K562 (cell line): ENCODE measurements around the gene ARID4B. TPM values are rescaled to one million over a fixed set of nuclear protein-coding genes. Genes with fewer than 3 reads are reported as not detected.

Experiments
- ATAC-seq: fragments of 200-7000 bp; cut with Tn5 transposase; 3 replicates; pipeline ENCODE4 v1.9.1; 2020; ENCODE audit warnings: moderate library complexity
- BruUV-seq: library from RNA; stranded (reverse); fragments of 400-500 nt; replicated peaks from 2 replicates; lab custom pipeline; 2021; lab: Mats Ljungman, UMichigan
- CTCF ChIA-PET: fragments of 300-600 bp; formaldehyde crosslinking; extraction: SDS; loops from one replicate; lab custom pipeline; 2021; ENCODE audit warnings: low intra/inter-chr PET ratio; lab: Yijun Ruan, JAX
- POLR2A ChIA-PET: fragments of 300-600, 350-650 bp; sonication (Branson Sonifier 250); formaldehyde crosslinking; extraction: SDS; loops from one replicate; lab custom pipeline; 2021; ENCODE audit warnings: antibody characterized with exemption, inconsistent platforms; lab: Yijun Ruan, JAX
- DNase-seq, 4 experiments: peaks; one replicate each; pipeline versions ENCODE4 v3.0.0 to v3.0.0-alpha.2; 2011 to 2018; ENCODE audit warnings: low spot score in 3 of 4, mixed read lengths in 3 of 4; ENCODE audit errors: extremely low read depth in 1 of 4
- FAIRE-seq: peaks from 2 replicates; lab custom pipeline; 2011; peaks lifted over from hg19 to GRCh38; lab: Jason Lieb, UNC
- H2AFZ ChIP-seq: 2 replicates; pipeline ENCODE4 v1.6.0; 2011; ENCODE audit warnings: low read depth, low read length, control low read depth, inconsistent platforms
- H3K27ac ChIP-seq: fragments of 200-600 bp; 3 replicates; pipeline ENCODE4 v1.8.0; 2011; ENCODE audit warnings: low read depth, mild to moderate bottlenecking, control low read depth, inconsistent platforms, low read length, moderate library complexity, mixed read lengths; ENCODE audit errors: extremely low read depth
- H3K27me3 ChIP-seq, 2 experiments: fragments of 300-600 bp in 1 of 2; 2 replicates in 1 of 2; 3 replicates in 1 of 2; pipeline versions ENCODE4 v1.6.0 to v1.8.0; 2011; ENCODE audit warnings: inconsistent platforms in 2 of 2, low read length in 2 of 2, mild to moderate bottlenecking in 1 of 2, mixed read lengths in 1 of 2, moderate library complexity in 1 of 2; ENCODE audit not compliant: control insufficient read depth in 2 of 2, insufficient read depth in 2 of 2
- H3K36me3 ChIP-seq: fragments of 300-600 bp; 3 replicates; pipeline ENCODE4 v1.8.0; 2011; ENCODE audit warnings: mild to moderate bottlenecking, low read length, inconsistent platforms; ENCODE audit not compliant: control insufficient read depth, insufficient read depth
- H3K4me1 ChIP-seq, 2 experiments: fragments of 200-600 bp in 1 of 2; replicated peaks in 1 of 2; 2 replicates in 1 of 2; 3 replicates in 1 of 2; pipeline versions ENCODE4 v1.5.1 to v1.8.0; 2011; ENCODE audit warnings: inconsistent platforms in 2 of 2, low read length in 2 of 2, mild to moderate bottlenecking in 1 of 2, mixed read lengths in 1 of 2, moderate library complexity in 1 of 2; ENCODE audit not compliant: control insufficient read depth in 2 of 2, insufficient read depth in 2 of 2
- H3K4me2 ChIP-seq: 2 replicates; pipeline ENCODE4 v1.6.1; 2011; ENCODE audit warnings: low read length, control low read depth, inconsistent platforms, mixed read lengths; ENCODE audit not compliant: insufficient read depth
- H3K4me3 ChIP-seq: fragments of 200-600 bp; sonication (generic), shearing (Covaris generic); 2 replicates; pipeline ENCODE4 v1.5.1; 2016; ENCODE audit warnings: control low read depth, inconsistent platforms
- H3K79me2 ChIP-seq: fragments of 200-600 bp; 3 replicates; pipeline ENCODE4 v1.8.0; 2011; ENCODE audit warnings: low read length, inconsistent platforms; ENCODE audit not compliant: control insufficient read depth, insufficient read depth
- H3K9ac ChIP-seq, 2 experiments: 2 replicates each; pipeline versions ENCODE4 v1.6.0 to v1.6.1; 2011; ENCODE audit warnings: low read depth in 2 of 2, low read length in 2 of 2, control low read depth in 1 of 2, inconsistent platforms in 1 of 2, mild to moderate bottlenecking in 1 of 2, mixed read lengths in 1 of 2; ENCODE audit not compliant: insufficient read depth in 1 of 2
- H3K9me1 ChIP-seq: one replicate; pipeline ENCODE4 v1.6.0; 2011; ENCODE audit warnings: inconsistent platforms, mild to moderate bottlenecking, low read length, moderate library complexity; ENCODE audit not compliant: control insufficient read depth, insufficient read depth
- H3K9me3 ChIP-seq: replicated peaks from 2 replicates; pipeline ENCODE4 v1.5.1; 2011; ENCODE audit warnings: low read depth, low read length, inconsistent platforms; ENCODE audit not compliant: control insufficient read depth, insufficient read depth
- H4K20me1 ChIP-seq: replicated peaks from 2 replicates; pipeline ENCODE4 v1.6.1; 2011; ENCODE audit warnings: low read length, inconsistent platforms, mixed read lengths; ENCODE audit not compliant: control insufficient read depth, insufficient read depth
- CTCF ChIP-seq, 3 experiments: IDR thresholded peaks in 2 of 3; conservative IDR thresholded peaks in 1 of 3; 2 replicates each; pipeline ENCODE4 v1.5.1; 2011 to 2012; ENCODE audit warnings: low read length in 3 of 3, mild to moderate bottlenecking in 3 of 3, control low read depth in 2 of 3, improper control_type of control experiment in 1 of 3, inconsistent platforms in 1 of 3, low read depth in 1 of 3, mixed read lengths in 1 of 3, moderate library complexity in 1 of 3; ENCODE audit not compliant: insufficient read depth in 2 of 3
- MAX ChIP-seq: sonication (generic); formaldehyde crosslinking; IDR thresholded peaks from 2 replicates; pipeline ENCODE4 v1.9.0; 2022; ENCODE audit warnings: mild to moderate bottlenecking, missing genetic modification reagents
- NBN ChIP-seq: fragments of 450-650 bp; IDR thresholded peaks from 2 replicates; pipeline ENCODE4 v1.6.1; 2016; ENCODE audit warnings: low read depth, mild to moderate bottlenecking
- TSC22D4 ChIP-seq: fragments of 450-650 bp; IDR thresholded peaks from 2 replicates; pipeline ENCODE4 v1.6.1; 2016; ENCODE audit warnings: missing genetic modification characterization, missing biosample characterization, control low read depth
- ZBTB34 ChIP-seq: fragments of 250-450 bp; sonication (Bioruptor Pico); IDR thresholded peaks from 2 replicates; pipeline ENCODE4 v1.8.0; 2021; ENCODE audit warnings: mild to moderate bottlenecking, moderate library complexity
- ZNF354B ChIP-seq: fragments of 250-450 bp; sonication (Bioruptor Pico); IDR thresholded peaks from 2 replicates; pipeline ENCODE4 v1.4.0; 2020
- ZNF785 ChIP-seq: fragments of 250-450 bp; sonication (Bioruptor Pico); IDR thresholded peaks from 2 replicates; pipeline ENCODE4 v1.4.0; 2020; ENCODE audit warnings: mild to moderate bottlenecking
- WGBS: fragments of 100-300 bp; shearing (Covaris generic); methylation state at CpG from one replicate; pipeline ENCODE4 v1.1.6; 2016; ENCODE audit warnings: low coverage, mixed read lengths; ENCODE audit not compliant: insufficient coverage; ENCODE audit errors: missing lambda C conversion rate; 5-methylcytosine and 5-hydroxymethylcytosine counted together
- in situ Hi-C: fragments of 300-500 bp; cut with MboI; formaldehyde crosslinking; loops from 4 replicates; pipeline ENCODE4 v1.15.0; 2018; ENCODE audit warnings: inconsistent platforms, mixed read lengths
- intact Hi-C: fragments of 100-400 bp; cut with micrococcal nuclease; formaldehyde crosslinking; loops from 2 replicates; pipeline ENCODE4 v1.14.2; 2022
- polyA plus RNA-seq, 8 experiments: library from polyadenylated mRNA; depleted of rRNA in 4 of 8; stranded (reverse) in 5 of 8; unstranded in 3 of 8; fragments of >200 nt; fragmentation: Nextera tagmentation in 2 of 8; fragmentation: Illumina TruSeq in 1 of 8; extraction: Ambion mirVana in 2 of 8; extraction: Trizol in 1 of 8; gene quantifications; 2 replicates each; pipeline versions ENCODE4 v1.2.1 to v1.2.3, GENCODE V29; 2011 to 2014; ENCODE audit warnings: inconsistent platforms in 1 of 8, missing spikeins in 1 of 8
- total RNA-seq, 7 experiments: library from RNA; depleted of rRNA in 6 of 7; stranded (reverse); fragments of >200 nt in 6 of 7; fragmentation: Illumina TruSeq in 2 of 7; extraction: Trizol in 2 of 7; gene quantifications; 2 replicates each; pipeline versions ENCODE4 v1.2.1 to v1.2.3, GENCODE V29; 2011 to 2021; ENCODE audit warnings: low replicate concordance in 1 of 7

ARID4B gene
- total and polyA plus RNA-seq, 9 of the 15 experiments (the other 6 are each of a cell fraction or from before 2014, with no cell fraction given), result 8.4 to 38.9 (median 18.5) TPM

GRCh38 chr1:235339746-235340145, 11.8 kb upstream of the ARID4B start:
- ChIA-PET CTCF (no interaction called here), POLR2A (interaction anchor here (0.8 kb wide), 1 partner anchor 10 kb away, joined by 3 read pairs; no protein-coding TSS in a partner anchor)
- Histone ChIP-seq H3K9me1 (no peaks in the 10 kb centered on the region), H3K4me2 (no peak overlapping the region), H3K27me3 (no peaks in the 10 kb centered on the region), H3K4me3 (no peak overlapping the region), H3K79me2 (peaks cover 10% of the 10 kb centered on the region), H4K20me1 (no peaks in the 10 kb centered on the region), H2AFZ (no peak overlapping the region), H3K36me3 (peaks cover 57% of the 10 kb centered on the region), H3K4me1 (no peaks in the 10 kb centered on the region), H3K9ac (no peak overlapping the region), H3K27ac (no peak overlapping the region), H3K9me3 (no peaks in the 10 kb centered on the region)
- no peak for TF ChIP-seq TSC22D4 (tag)
- TF ChIP-seq ZNF785 (CRISPR knock-in tag), result no peak
- TF ChIP-seq ZBTB34 (CRISPR knock-in tag), result no peak
- TF ChIP-seq NBN, result no peak
- TF ChIP-seq MAX (CRISPR knock-in tag), result no peak
- TF ChIP-seq CTCF (IDR thresholded peaks at IDR 0.05 in 2 of 3, conservative IDR thresholded peaks at IDR 0.05 in 1 of 3; ENCODE audit: insufficient read depth in 2 of 3, low read depth in 1 of 3, low read length in 3 of 3), result no peak
- no peak for TF ChIP-seq ZNF354B (CRISPR knock-in tag)
- FAIRE-seq, result no peak
- WGBS, result 80% methylated on average over 7 of the region's 8 CpGs
- in situ Hi-C loops (no loop called here), intact Hi-C loops (no loop called here)
- DNase-seq, result no peak
- no TSS peak for BruUV-seq
- no peak for ATAC-seq
